Endothelial cell of umbilical vein (primary cell): ENCODE data around the gene MVB12B. TPM values are rescaled to one million over a fixed set of nuclear protein-coding genes. Genes with fewer than 3 reads are reported as not detected.

Source experiments
- BruUV-seq: library from RNA; stranded (reverse); fragments of 400-500 nt; replicated peaks from 2 replicates; lab custom pipeline; 2021; lab: Mats Ljungman, UMichigan
- CTCF ChIA-PET: fragments of 300-600, 350-600 bp; sonication (Branson Sonifier 250); formaldehyde crosslinking; loops from one replicate; lab custom pipeline; 2021; ENCODE audit warnings: antibody characterized with exemption, inconsistent platforms; lab: Charles Lee
- POLR2A ChIA-PET: fragments of 300-600, 350-600 bp; sonication (Branson Sonifier 250); formaldehyde crosslinking; loops from one replicate; lab custom pipeline; 2021; ENCODE audit warnings: antibody characterized with exemption, inconsistent platforms; lab: Charles Lee
- DNase-seq: peaks from one replicate; pipeline ENCODE4 v3.0.0-alpha.2; 2011; ENCODE audit warnings: low read depth, low spot score
- FAIRE-seq: peaks from 2 replicates; lab custom pipeline; 2011; peaks lifted over from hg19 to GRCh38; lab: Jason Lieb, UNC
- H2AFZ ChIP-seq: 2 replicates; pipeline ENCODE4 v1.6.0; 2012; ENCODE audit warnings: low read depth, low read length, control low read depth, inconsistent platforms
- H3K27ac ChIP-seq: 2 replicates; pipeline ENCODE4 v1.5.1; 2011; ENCODE audit warnings: low read depth, mild to moderate bottlenecking, control low read depth, low read length, moderate library complexity; ENCODE audit not compliant: insufficient read depth
- H3K27me3 ChIP-seq, 2 experiments: 2 replicates each; pipeline versions ENCODE4 v1.6.0 to v1.6.1; 2011; ENCODE audit warnings: low read length in 2 of 2, mixed read lengths in 1 of 2; ENCODE audit not compliant: control insufficient read depth in 2 of 2, insufficient read depth in 2 of 2
- H3K36me3 ChIP-seq, 2 experiments: 2 replicates in 1 of 2; 3 replicates in 1 of 2; pipeline ENCODE4 v1.5.1; 2011; ENCODE audit warnings: low read length in 2 of 2, mild to moderate bottlenecking in 1 of 2, moderate library complexity in 1 of 2; ENCODE audit not compliant: control insufficient read depth in 2 of 2, insufficient read depth in 2 of 2; ENCODE audit errors: extremely low read depth in 1 of 2
- H3K4me1 ChIP-seq: 3 replicates; pipeline ENCODE4 v1.5.1; 2011; ENCODE audit warnings: mild to moderate bottlenecking, low read length; ENCODE audit not compliant: control insufficient read depth, insufficient read depth; ENCODE audit errors: extremely low read depth
- H3K4me2 ChIP-seq: 2 replicates; pipeline ENCODE4 v1.6.1; 2011; ENCODE audit warnings: low read length, control low read depth, mixed read lengths; ENCODE audit not compliant: insufficient read depth
- H3K4me3 ChIP-seq, 3 experiments: fragments of 200-600 bp in 1 of 3; sonication (generic), shearing (Covaris generic) in 1 of 3; replicated peaks in 1 of 3; 2 replicates each; pipeline ENCODE4 v1.5.1; 2011 to 2016; ENCODE audit warnings: control low read depth in 3 of 3, low read length in 3 of 3, mild to moderate bottlenecking in 2 of 3, inconsistent platforms in 1 of 3, low read depth in 1 of 3, moderate library complexity in 1 of 3; ENCODE audit not compliant: insufficient read depth in 1 of 3
- H3K79me2 ChIP-seq: 2 replicates; pipeline ENCODE4 v1.6.0; 2012; ENCODE audit warnings: low read length, inconsistent platforms; ENCODE audit not compliant: control insufficient read depth, insufficient read depth
- H3K9ac ChIP-seq: replicated peaks from 2 replicates; pipeline ENCODE3; 2011; ENCODE audit warnings: low read length, control low read depth; ENCODE audit not compliant: insufficient read depth; ENCODE audit errors: extremely low read depth
- H3K9me1 ChIP-seq: replicated peaks from 3 replicates; pipeline ENCODE4 v1.6.0; 2011; ENCODE audit warnings: mild to moderate bottlenecking, low read length; ENCODE audit not compliant: control insufficient read depth, insufficient read depth; ENCODE audit errors: extremely low read depth
- H3K9me3 ChIP-seq: replicated peaks from 2 replicates; pipeline ENCODE4 v1.5.1; 2012; ENCODE audit warnings: low read length, inconsistent platforms; ENCODE audit not compliant: control insufficient read depth, insufficient read depth
- H4K20me1 ChIP-seq: replicated peaks from 2 replicates; pipeline ENCODE3; 2011; ENCODE audit warnings: mild to moderate bottlenecking, low read length; ENCODE audit not compliant: control insufficient read depth, insufficient read depth; ENCODE audit errors: extremely low read depth
- CTCF ChIP-seq, 2 donors: IDR thresholded peaks; 1 replicate in 1 of 2; 2 replicates in 1 of 2; pipeline ENCODE4 v1.5.1; 2011; ENCODE audit warnings: low read length in 2 of 2, mild to moderate bottlenecking in 2 of 2, moderate library complexity in 2 of 2, control low read depth in 1 of 2, inconsistent platforms in 1 of 2, low read depth in 1 of 2; ENCODE audit not compliant: insufficient read depth in 1 of 2; ENCODE audit errors: extremely low read depth in 1 of 2
- EZH2 ChIP-seq: IDR thresholded peaks from 2 replicates; pipeline ENCODE4 v1.6.1; 2012; ENCODE audit warnings: borderline replicate concordance, low read depth, mild to moderate bottlenecking, moderate library complexity, low read length, inconsistent platforms; ENCODE audit not compliant: severe bottlenecking
- FOS ChIP-seq: IDR thresholded peaks from 2 replicates; pipeline ENCODE4 v1.6.1; 2011; ENCODE audit warnings: mild to moderate bottlenecking, low read length, moderate library complexity, borderline replicate concordance; ENCODE audit not compliant: insufficient read depth
- GATA2 ChIP-seq: IDR thresholded peaks from 2 replicates; pipeline ENCODE4 v1.7.0; 2011; ENCODE audit warnings: low read depth, mild to moderate bottlenecking, moderate library complexity, mixed read lengths, low read length; ENCODE audit not compliant: insufficient read length, insufficient read depth
- JUN ChIP-seq: IDR thresholded peaks from 2 replicates; pipeline ENCODE4 v1.6.1; 2011; ENCODE audit warnings: borderline replicate concordance, low read depth; ENCODE audit not compliant: insufficient read length, insufficient read depth
- MYC ChIP-seq: IDR thresholded peaks from one replicate; pipeline ENCODE4 v1.6.1; 2011; ENCODE audit warnings: mild to moderate bottlenecking, low read depth, low read length
- POLR2A ChIP-seq: IDR thresholded peaks from 2 replicates; pipeline ENCODE4 v1.6.1; 2012; ENCODE audit warnings: low read depth, mild to moderate bottlenecking, control low read depth, low read length
- POLR2AphosphoS5 ChIP-seq: IDR thresholded peaks from 2 replicates; pipeline ENCODE4 v1.6.1; 2012; ENCODE audit warnings: low read depth, mild to moderate bottlenecking, control low read depth, low read length, moderate library complexity; ENCODE audit not compliant: insufficient read depth
- dilution Hi-C: fragments of 300-500 bp; cut with MboI; formaldehyde crosslinking; loops from one replicate; pipeline ENCODE4 v1.15.0; 2019; ENCODE audit warnings: low sequenced_read_pairs; ENCODE audit not compliant: extremely low pct_ligation_motif_present
- intact Hi-C: fragments of 100-400 bp; cut with micrococcal nuclease; formaldehyde crosslinking; loops from one replicate; pipeline ENCODE4 v1.10.0; 2022
- polyA plus RNA-seq, 4 experiments: library from polyadenylated mRNA; depleted of rRNA in 3 of 4; stranded (reverse) in 3 of 4; unstranded in 1 of 4; fragments of >200 nt; gene quantifications; 2 replicates each; pipeline versions ENCODE4 v1.2.1 to v1.2.3, GENCODE V29; 2011 to 2012; ENCODE audit warnings: missing spikeins in 1 of 4
- total RNA-seq: library from RNA; stranded (reverse); gene quantifications from 2 replicates; pipeline ENCODE4 v1.2.3, GENCODE V29; 2021
- TF ChIP-seq, protein P1 (sequence below): IDR thresholded peaks from 2 replicates; pipeline ENCODE4 v1.6.1; 2011; ENCODE audit not compliant: insufficient read depth, insufficient read length

MVB12B gene
- total and polyA plus RNA-seq, 2 donors (not counting 3 experiments of a cell fraction or from before 2014, with no cell fraction given) = 6.6 to 17.3 TPM

DNA sequence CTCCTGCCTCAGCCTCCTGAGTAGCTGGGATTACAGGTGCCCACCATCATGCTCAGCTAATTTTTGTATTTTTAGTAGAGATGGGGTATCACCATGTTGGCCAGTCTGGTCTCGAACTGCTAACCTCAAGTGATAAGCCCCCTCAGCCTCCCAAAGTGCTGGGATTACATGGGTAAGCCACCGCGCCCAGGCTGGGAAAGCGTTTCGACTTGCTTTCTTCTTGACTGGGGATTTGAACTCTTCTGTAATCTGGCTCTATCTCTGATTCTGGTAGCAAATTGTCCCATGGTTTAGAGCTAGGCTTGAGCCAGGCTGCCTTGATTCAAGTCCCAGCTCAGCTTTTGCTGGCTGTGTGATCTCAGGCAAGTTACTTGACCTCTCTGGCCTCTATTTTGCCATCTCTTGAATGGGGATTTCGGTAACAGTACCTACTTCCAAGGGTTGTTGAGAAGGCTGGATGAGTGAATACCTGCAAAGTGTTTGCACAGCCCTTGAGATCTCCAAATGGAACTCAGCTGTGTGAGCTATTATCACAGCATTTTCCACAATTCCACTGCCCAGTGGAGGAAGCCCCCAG is 20.5 kb upstream of the MVB12B start:
- Histone ChIP-seq H3K9me1 (no peaks in the 10 kb centered on the region), H3K27ac (no peak overlapping the region), H2AFZ (no peak overlapping the region), H3K4me1 (no peaks in the 10 kb centered on the region), H3K79me2 (no peaks in the 10 kb centered on the region), H3K4me3 (no peak overlapping the region), H3K27me3 (peaks cover 0 to 2% of the 10 kb centered on the region in 2 experiments), H3K36me3 (no peaks in the 10 kb centered on the region), H3K4me2 (no peak overlapping the region), H3K9ac (no peak overlapping the region), H4K20me1 (no peaks in the 10 kb centered on the region), H3K9me3 (no peaks in the 10 kb centered on the region)
- ChIA-PET POLR2A (no interaction called here), CTCF (interaction anchor here (6.2 kb wide), 1 partner anchor 92 kb away, joined by 188 read pairs; no protein-coding TSS in a partner anchor)
- FAIRE-seq (no peak), DNase-seq (no peak)
- no TSS peak for BruUV-seq
- intact Hi-C loops (no loop called here), dilution Hi-C loops (no loop called here)
- no peak for TF ChIP-seq POLR2A
- TF ChIP-seq JUN = no peak

GRCh38 chr9:126307322-126308061 is 19.1 kb upstream of the MVB12B start:
- no peak overlapping the region for H3K9ac ChIP-seq
- DNase-seq (no peak), FAIRE-seq (no peak)
- no peak overlapping the region for H2AFZ ChIP-seq
- peaks cover 0 to 5% of the 10 kb centered on the region in 2 experiments for H3K27me3 ChIP-seq
- ChIA-PET POLR2A (no interaction called here), CTCF (interaction anchor here (1.6 to 2.8 kb wide), 2 partner anchors 9 to 91 kb away, joined by 6 to 14 read pairs; no protein-coding TSS in a partner anchor)
- no peaks in the 10 kb centered on the region for H4K20me1 ChIP-seq
- no peaks in the 10 kb centered on the region for H3K9me3 ChIP-seq
- H3K27ac ChIP-seq = no peak overlapping the region
- no peaks in the 10 kb centered on the region for H3K9me1 ChIP-seq
- no peaks in the 10 kb centered on the region for H3K79me2 ChIP-seq
- H3K4me3 ChIP-seq = no peak overlapping the region
- H3K4me1 ChIP-seq = no peaks in the 10 kb centered on the region
- dilution Hi-C loops (no loop called here), intact Hi-C loops (no loop called here)
- TF ChIP-seq MYC (no peak), FOS (no peak), EZH2 (no peak), GATA2 (no peak), JUN (no peak), POLR2AphosphoS5 (no peak), POLR2A (no peak), CTCF (IDR thresholded peaks at IDR 0.05; ENCODE audit: extremely low read depth in 1 of 2, insufficient read depth in 1 of 2, low read depth in 1 of 2, low read length in 2 of 2) (no peak)
- TF ChIP-seq, protein P1, sequence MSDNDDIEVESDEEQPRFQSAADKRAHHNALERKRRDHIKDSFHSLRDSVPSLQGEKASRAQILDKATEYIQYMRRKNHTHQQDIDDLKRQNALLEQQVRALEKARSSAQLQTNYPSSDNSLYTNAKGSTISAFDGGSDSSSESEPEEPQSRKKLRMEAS = no peak
- BruUV-seq = no TSS peak
- H3K36me3 ChIP-seq = no peaks in the 10 kb centered on the region
- H3K4me2 ChIP-seq = no peak overlapping the region
